SK-MEL-5 (cell line): ENCODE measurements around the gene CCDC86. TPM values are rescaled to one million over a fixed set of nuclear protein-coding genes. Genes with fewer than 3 reads are reported as not detected.
A peak's percentile ranks its signal among the peaks of the same experiment; 100 is the strongest.

Experiments
- DNase-seq: peaks from one replicate; pipeline ENCODE4 v3.0.0-alpha.2; 2016; ENCODE audit warnings: low read depth, low spot score
- in situ Hi-C: cut with HindIII; loops from 2 replicates; pipeline ENCODE4 v1.10.0; 2016; ENCODE audit warnings: low sequenced_read_pairs, high pct_unique_total_duplicates, low pct_unique_long_range_greater_than_20kb
- total RNA-seq: library from RNA; depleted of rRNA; stranded (reverse); fragments of >200 nt; shearing (Covaris generic); gene quantifications from 2 replicates; pipeline ENCODE4 v1.2.3, GENCODE V29; 2014

The CCDC86 gene
- total RNA-seq, 1 experiment from 2014 or later = 9.2 TPM

- in situ Hi-C loops = no loop called here
- DNase-seq = peak; percentile 58
Measured at GRCh38 chr11:60859616-60860250, 17.8 kb downstream of the CCDC86 start.

GRCh38 chr11:60860943-60861342 lies 19.0 kb downstream of the CCDC86 start:
- in situ Hi-C loops = no loop called here
- DNase-seq = no peak

- in situ Hi-C loops = no loop called here
- DNase-seq = no peak
Measured at GRCh38 chr11:60862171-60862570, 20.3 kb downstream of the CCDC86 start.

- DNase-seq = no peak
- in situ Hi-C loops = no loop called here
Measured at GRCh38 chr11:60863550-60864521, 21.9 kb downstream of the CCDC86 start.

- in situ Hi-C loops = no loop called here
- no peak for DNase-seq
Measured at GRCh38 chr11:60864856-60865513, 23.1 kb downstream of the CCDC86 start.

GRCh38 chr11:60866911-60867870 lies 25.3 kb downstream of the CCDC86 start, which contains the start of gene ZP1:
Gene ZP1, plus strand, starts transcription at chr11:60867542. Its CDS starts 20 bp downstream, at chr11:60867562.
- DNase-seq = no peak
- in situ Hi-C loops = no loop called here

- DNase-seq = no peak
- in situ Hi-C loops = no loop called here
Measured at GRCh38 chr11:60867871-60868681, 26.2 kb downstream of the CCDC86 start.

GRCh38 chr11:60868682-60869450 lies 27.0 kb downstream of the CCDC86 start:
- no peak for DNase-seq
- in situ Hi-C loops = no loop called here

GRCh38 chr11:60869451-60869825 lies 27.5 kb downstream of the CCDC86 start:
- in situ Hi-C loops = no loop called here
- no peak for DNase-seq

- no peak for DNase-seq
- in situ Hi-C loops = no loop called here
Measured at GRCh38 chr11:60870276-60870675, 28.4 kb downstream of the CCDC86 start.

- in situ Hi-C loops = no loop called here
- no peak for DNase-seq
Measured at GRCh38 chr11:60870733-60871377, 28.9 kb downstream of the CCDC86 start.

- in situ Hi-C loops = no loop called here
- DNase-seq = no peak
Measured at GRCh38 chr11:60871378-60872061, 29.6 kb downstream of the CCDC86 start.

- in situ Hi-C loops = no loop called here
Measured at GRCh38 chr11:60872124-60872960, 30.4 kb downstream of the CCDC86 start.

GRCh38 chr11:60872961-60873524 lies 31.1 kb downstream of the CCDC86 start:
- in situ Hi-C loops = no loop called here
- DNase-seq = peak; percentile 1

More at GRCh38 chr11:60872124-60872960, 30.4 kb downstream of the CCDC86 start:
- no peak for DNase-seq
